BLaER1 (cell line): ENCODE data around the gene MALT1.
A peak's percentile ranks its signal among the peaks of the same experiment; 100 is the strongest.
"Not testable (repeated sequence)": the region's sequence is repeated elsewhere in the genome, so short reads cannot be mapped to it uniquely, and the experiment has no call there.

Experiments used
- H3K27ac ChIP-seq: shearing (Covaris generic); formaldehyde crosslinking; 2 replicates; pipeline ENCODE4 v1.8.1; 2022
- H3K27me3 ChIP-seq: shearing (Covaris generic); formaldehyde crosslinking; 2 replicates; pipeline ENCODE4 v1.8.1; 2022
- H3K36me3 ChIP-seq: shearing (Covaris generic); formaldehyde crosslinking; 2 replicates; pipeline ENCODE4 v1.8.1; 2022
- H3K4me1 ChIP-seq: shearing (Covaris generic); formaldehyde crosslinking; 2 replicates; pipeline ENCODE4 v1.8.1; 2022
- H3K4me2 ChIP-seq: shearing (Covaris generic); formaldehyde crosslinking; 2 replicates; pipeline ENCODE4 v1.8.1; 2022
- H3K4me3 ChIP-seq: shearing (Covaris generic); formaldehyde crosslinking; 2 replicates; pipeline ENCODE4 v1.8.1; 2022
- H3K9ac ChIP-seq: shearing (Covaris generic); formaldehyde crosslinking; 2 replicates; pipeline ENCODE4 v1.8.1; 2022
- H3K9me3 ChIP-seq: shearing (Covaris generic); formaldehyde crosslinking; 2 replicates; pipeline ENCODE4 v1.8.1; 2022
- H4K20me1 ChIP-seq: shearing (Covaris generic); formaldehyde crosslinking; 2 replicates; pipeline ENCODE4 v1.8.1; 2022
- Cebpa-rat ChIP-seq: shearing (Covaris generic); IDR thresholded peaks from 2 replicates; pipeline ENCODE4 v1.8.1; 2022

The MALT1 gene

GRCh38 chr18:58755304-58756010, 84.2 kb downstream of the MALT1 start:
- H3K27me3 ChIP-seq, result no peaks in the 10 kb centered on the region
- no peaks in the 10 kb centered on the region for H3K9me3 ChIP-seq
- H4K20me1 ChIP-seq, result no peaks in the 10 kb centered on the region
- H3K36me3 ChIP-seq, result peaks cover 8% of the 10 kb centered on the region
- H3K4me2 ChIP-seq, result no peak overlapping the region
- H3K4me3 ChIP-seq, result no peak overlapping the region
- TF ChIP-seq Cebpa-rat, result no peak
- H3K27ac ChIP-seq, result no peak overlapping the region
- H3K4me1 ChIP-seq, result peaks cover 11% of the 10 kb centered on the region
- no peak overlapping the region for H3K9ac ChIP-seq

- Histone ChIP-seq H3K9me3 (no peaks in the 10 kb centered on the region), H3K4me2 (no peak overlapping the region), H3K36me3 (peaks cover 1% of the 10 kb centered on the region; the same call in 1 of the 2 replicates), H3K27ac (no peak overlapping the region), H3K4me3 (no peak overlapping the region), H3K9ac (no peak overlapping the region), H3K27me3 (no peaks in the 10 kb centered on the region), H4K20me1 (no peaks in the 10 kb centered on the region), H3K4me1 (peaks cover 16% of the 10 kb centered on the region)
- no peak for TF ChIP-seq Cebpa-rat
Observed at GRCh38 chr18:58756148-58756547, 84.9 kb downstream of the MALT1 start.

- Histone ChIP-seq H3K4me3 (no peak overlapping the region), H3K4me1 (peaks cover 22% of the 10 kb centered on the region), H3K9me3 (no peaks in the 10 kb centered on the region), H3K4me2 (no peak overlapping the region), H3K27ac (no peak overlapping the region), H3K27me3 (no peaks in the 10 kb centered on the region), H3K9ac (no peak overlapping the region), H4K20me1 (no peaks in the 10 kb centered on the region), H3K36me3 (no peaks in the 10 kb centered on the region)
- no peak for TF ChIP-seq Cebpa-rat
Observed at GRCh38 chr18:58756596-58757240, 85.5 kb downstream of the MALT1 start.

GRCh38 chr18:58757351-58757750, 86.1 kb downstream of the MALT1 start:
- H3K9ac ChIP-seq, H3K36me3 ChIP-seq, H3K27ac ChIP-seq, H3K9me3 ChIP-seq, H4K20me1 ChIP-seq, H3K27me3 ChIP-seq, H3K4me2 ChIP-seq, H3K4me3 ChIP-seq: not testable (repeated sequence)
- H3K4me1 ChIP-seq, result peaks cover 28% of the 10 kb centered on the region

- Histone ChIP-seq H3K9ac (no peak overlapping the region), H3K36me3 (no peaks in the 10 kb centered on the region)
Observed at GRCh38 chr18:58758046-58758445, 86.8 kb downstream of the MALT1 start.

GRCh38 chr18:58758606-58759005, 87.3 kb downstream of the MALT1 start:
- no peaks in the 10 kb centered on the region for H3K36me3 ChIP-seq
- H3K4me1 ChIP-seq, result peaks cover 37% of the 10 kb centered on the region
- H3K9ac ChIP-seq, result no peak overlapping the region
- no peak overlapping the region for H3K27ac ChIP-seq
- no peak overlapping the region for H3K4me2 ChIP-seq
- H4K20me1 ChIP-seq, result no peaks in the 10 kb centered on the region
- no peaks in the 10 kb centered on the region for H3K9me3 ChIP-seq
- no peak overlapping the region for H3K4me3 ChIP-seq
- no peaks in the 10 kb centered on the region for H3K27me3 ChIP-seq
- no peak for TF ChIP-seq Cebpa-rat

More at GRCh38 chr18:58758046-58758445, 86.8 kb downstream of the MALT1 start:
- Histone ChIP-seq H3K27me3 (no peaks in the 10 kb centered on the region), H4K20me1 (no peaks in the 10 kb centered on the region), H3K9me3 (no peaks in the 10 kb centered on the region), H3K4me1 (peaks cover 35% of the 10 kb centered on the region), H3K4me3 (no peak overlapping the region), H3K4me2 (no peak overlapping the region), H3K27ac (no peak overlapping the region)
- no peak for TF ChIP-seq Cebpa-rat

GRCh38 chr18:58761241-58761969, 90.1 kb downstream of the MALT1 start:
- H3K4me3 ChIP-seq, result no peak overlapping the region
- peak overlapping the region; percentile 50 for H3K4me2 ChIP-seq
- H3K9ac ChIP-seq, result no peak overlapping the region
- H3K27me3 ChIP-seq, result no peaks in the 10 kb centered on the region
- H4K20me1 ChIP-seq, result no peaks in the 10 kb centered on the region
- H3K36me3 ChIP-seq, result no peaks in the 10 kb centered on the region
- H3K4me1 ChIP-seq, result peaks cover 32% of the 10 kb centered on the region
- no peak for TF ChIP-seq Cebpa-rat
- H3K9me3 ChIP-seq, result no peaks in the 10 kb centered on the region
- H3K27ac ChIP-seq, result no peak overlapping the region

GRCh38 chr18:58761970-58762780, 90.9 kb downstream of the MALT1 start:
- Histone ChIP-seq H3K4me1 (peaks cover 32% of the 10 kb centered on the region), H3K27ac (no peak overlapping the region), H3K27me3 (no peaks in the 10 kb centered on the region), H3K9me3 (no peaks in the 10 kb centered on the region), H4K20me1 (no peaks in the 10 kb centered on the region), H3K9ac (no peak overlapping the region), H3K4me3 (no peak overlapping the region), H3K4me2 (peak overlapping the region; percentile 50; the same call in 1 of the 2 replicates), H3K36me3 (no peaks in the 10 kb centered on the region)
- no peak for TF ChIP-seq Cebpa-rat

GRCh38 chr18:58762781-58763171, 91.5 kb downstream of the MALT1 start:
- no peak for TF ChIP-seq Cebpa-rat
- Histone ChIP-seq H4K20me1 (no peaks in the 10 kb centered on the region), H3K9me3 (no peaks in the 10 kb centered on the region), H3K4me2 (peak overlapping the region; percentile 50; the same call in 1 of the 2 replicates), H3K4me1 (peaks cover 32% of the 10 kb centered on the region), H3K27ac (no peak overlapping the region), H3K9ac (no peak overlapping the region), H3K4me3 (no peak overlapping the region), H3K36me3 (no peaks in the 10 kb centered on the region), H3K27me3 (no peaks in the 10 kb centered on the region)
